ENCODE results near the gene MYO5A. TPM values are rescaled to one million over a fixed set of nuclear protein-coding genes. Genes with fewer than 3 reads are reported as not detected.
"Not testable (repeated sequence)": the region's sequence is repeated elsewhere in the genome, so short reads cannot be mapped to it uniquely, and the experiment has no call there.

Gene MYO5A
- total RNA-seq, 1 donor from 2014 or later, result 41.0 TPM

GRCh38 chr15:52518487-52519371, 10.0 kb downstream of the MYO5A start:
- Mint-ChIP-seq H3K27me3 (ENCODE audit: low read depth) (no peaks in the 10 kb centered on the region), H3K9me3 (ENCODE audit: low read depth) (no peaks in the 10 kb centered on the region), H3K4me3 (ENCODE audit: unreplicated experiment) (no peak overlapping the region), H3K27ac (ENCODE audit: unreplicated experiment) (no peak overlapping the region), H3K36me3 (ENCODE audit: low read depth) (no peaks in the 10 kb centered on the region), H3K4me1 (ENCODE audit: low read depth) (peaks cover 33% of the 10 kb centered on the region)
- DNase-seq (ENCODE audit: low spot score), result no peak
- no peak for TF ChIP-seq CTCF (IDR thresholded peaks at IDR 0.05)

GRCh38 chr15:52517014-52517413, 11.7 kb downstream of the MYO5A start:
- H3K27ac Mint-ChIP-seq (ENCODE audit: unreplicated experiment), result no peak overlapping the region
- no peaks in the 10 kb centered on the region for H3K27me3 Mint-ChIP-seq (ENCODE audit: low read depth)
- peaks cover 17% of the 10 kb centered on the region for H3K4me1 Mint-ChIP-seq (ENCODE audit: low read depth)
- H3K4me3 Mint-ChIP-seq (ENCODE audit: unreplicated experiment), result no peak overlapping the region
- no peak for TF ChIP-seq CTCF (IDR thresholded peaks at IDR 0.05)
- no peaks in the 10 kb centered on the region for H3K9me3 Mint-ChIP-seq (ENCODE audit: low read depth)
- H3K36me3 Mint-ChIP-seq (ENCODE audit: low read depth), result no peaks in the 10 kb centered on the region
- DNase-seq (ENCODE audit: low spot score), result no peak

- TF ChIP-seq CTCF (IDR thresholded peaks at IDR 0.05), result no peak
- Mint-ChIP-seq H3K9me3 (ENCODE audit: low read depth) (no peaks in the 10 kb centered on the region), H3K4me1 (ENCODE audit: low read depth) (peaks cover 15% of the 10 kb centered on the region), H3K4me3 (ENCODE audit: unreplicated experiment) (no peak overlapping the region), H3K27ac (ENCODE audit: unreplicated experiment) (no peak overlapping the region), H3K36me3 (ENCODE audit: low read depth) (no peaks in the 10 kb centered on the region), H3K27me3 (ENCODE audit: low read depth) (no peaks in the 10 kb centered on the region)
- DNase-seq (ENCODE audit: low spot score), result no peak
Observed at GRCh38 chr15:52515343-52515742, 13.3 kb downstream of the MYO5A start.

DNA sequence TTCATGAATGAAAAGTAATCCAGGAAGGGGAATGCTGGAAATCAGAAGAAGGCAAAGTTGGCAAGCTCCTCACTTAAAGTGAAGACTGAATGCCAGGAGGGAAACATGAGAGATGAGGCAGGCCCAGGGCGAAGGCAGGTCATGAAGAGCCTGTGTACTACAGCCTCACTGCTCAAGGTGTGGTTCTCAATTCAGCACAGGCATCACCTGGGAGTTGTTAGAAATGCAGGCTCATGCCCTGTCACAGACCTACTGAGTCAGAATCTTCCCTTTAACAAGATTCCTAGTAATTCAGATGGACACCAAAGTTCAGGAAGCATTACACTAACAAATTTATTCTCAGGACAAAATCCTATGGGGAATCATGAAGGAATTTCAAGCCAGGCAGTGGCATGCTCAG, 14.2 kb downstream of the MYO5A start:
- Mint-ChIP-seq H3K4me3 (ENCODE audit: unreplicated experiment) (no peak overlapping the region), H3K36me3 (ENCODE audit: low read depth) (no peaks in the 10 kb centered on the region), H3K27me3 (ENCODE audit: low read depth) (no peaks in the 10 kb centered on the region), H3K4me1 (ENCODE audit: low read depth) (peaks cover 15% of the 10 kb centered on the region), H3K27ac (ENCODE audit: unreplicated experiment) (no peak overlapping the region), H3K9me3 (ENCODE audit: low read depth) (no peaks in the 10 kb centered on the region)
- no peak for TF ChIP-seq CTCF (IDR thresholded peaks at IDR 0.05)
- DNase-seq (ENCODE audit: low spot score), result no peak

DNA sequence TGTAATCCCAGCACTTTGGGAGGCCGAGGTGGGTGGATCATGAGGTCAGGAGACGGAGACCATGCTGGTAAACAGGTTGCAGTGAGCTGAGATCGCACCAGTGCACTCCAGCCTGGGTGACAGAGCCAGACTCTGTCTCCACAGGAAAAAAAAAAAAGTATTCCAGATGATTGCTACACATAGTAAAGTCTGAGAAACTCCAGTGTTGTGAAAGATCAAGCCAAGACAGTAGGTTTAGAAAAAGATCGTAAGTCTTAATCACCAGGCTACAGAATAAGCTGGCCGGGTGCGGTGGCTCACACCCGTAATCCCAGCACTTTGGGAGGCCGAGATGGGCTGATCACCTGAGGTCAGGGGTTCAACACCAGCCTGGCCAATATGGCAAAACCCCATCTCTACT, 15.8 kb downstream of the MYO5A start:
- H3K36me3 Mint-ChIP-seq (ENCODE audit: low read depth); H3K27ac Mint-ChIP-seq (ENCODE audit: unreplicated experiment); DNase-seq (ENCODE audit: low spot score); H3K9me3 Mint-ChIP-seq (ENCODE audit: low read depth); H3K4me1 Mint-ChIP-seq (ENCODE audit: low read depth); H3K27me3 Mint-ChIP-seq (ENCODE audit: low read depth); H3K4me3 Mint-ChIP-seq (ENCODE audit: unreplicated experiment): not testable (repeated sequence)

- no peak for DNase-seq (ENCODE audit: low spot score)
- Mint-ChIP-seq H3K9me3 (ENCODE audit: low read depth) (no peaks in the 10 kb centered on the region), H3K36me3 (ENCODE audit: low read depth) (no peaks in the 10 kb centered on the region), H3K4me1 (ENCODE audit: low read depth) (peaks cover 6% of the 10 kb centered on the region), H3K27ac (ENCODE audit: unreplicated experiment) (no peak overlapping the region), H3K27me3 (ENCODE audit: low read depth) (no peaks in the 10 kb centered on the region), H3K4me3 (ENCODE audit: unreplicated experiment) (no peak overlapping the region)
- no peak for TF ChIP-seq CTCF (IDR thresholded peaks at IDR 0.05)
Observed at GRCh38 chr15:52511084-52511483, 17.6 kb downstream of the MYO5A start.
